Osteoblast (primary cell): Measurements from ENCODE around the gene FUOM. TPM values are rescaled to one million over a fixed set of nuclear protein-coding genes. Genes with fewer than 3 reads are reported as not detected.

Experiments used
- DNase-seq: peaks from one replicate; pipeline ENCODE4 v3.0.0; 2011; ENCODE audit warnings: low spot score, mixed read lengths; ENCODE audit not compliant: insufficient read length; ENCODE audit errors: missing footprints
- H2AFZ ChIP-seq: 2 replicates; pipeline ENCODE4 v1.6.0; 2011; ENCODE audit warnings: mild to moderate bottlenecking, low read length
- H3K27ac ChIP-seq: 2 replicates; pipeline ENCODE4 v1.5.1; 2011; ENCODE audit warnings: mild to moderate bottlenecking, low read depth, low read length, moderate library complexity
- H3K27me3 ChIP-seq: 2 replicates; pipeline ENCODE4 v1.6.0; 2012; ENCODE audit warnings: mild to moderate bottlenecking, control low read depth, inconsistent platforms, low read length, moderate library complexity; ENCODE audit not compliant: insufficient read depth
- H3K36me3 ChIP-seq: 2 replicates; pipeline ENCODE4 v1.5.1; 2011; ENCODE audit warnings: mild to moderate bottlenecking, low read length, control low read depth, moderate library complexity; ENCODE audit not compliant: insufficient read depth
- H3K4me1 ChIP-seq: 2 replicates; pipeline ENCODE4 v1.5.1; 2011; ENCODE audit warnings: mild to moderate bottlenecking, low read length, control low read depth, moderate library complexity; ENCODE audit not compliant: insufficient read depth
- H3K4me2 ChIP-seq: 2 replicates; pipeline ENCODE4 v1.6.0; 2011; ENCODE audit warnings: mild to moderate bottlenecking, low read length; ENCODE audit not compliant: insufficient read depth
- H3K4me3 ChIP-seq: fragments of 200-600 bp; sonication (generic); 3 replicates; pipeline ENCODE4 v1.5.1; 2012; ENCODE audit warnings: mild to moderate bottlenecking, low read length, inconsistent platforms; ENCODE audit not compliant: insufficient read depth
- H3K79me2 ChIP-seq: 2 replicates; pipeline ENCODE4 v1.6.0; 2012; ENCODE audit warnings: mild to moderate bottlenecking, low read length, control low read depth, inconsistent platforms; ENCODE audit not compliant: insufficient read depth
- H3K9me3 ChIP-seq: 2 replicates; pipeline ENCODE4 v1.5.1; 2011; ENCODE audit warnings: low read depth, low read length, control low read depth
- H4K20me1 ChIP-seq: 2 replicates; pipeline ENCODE4 v1.6.0; 2012; ENCODE audit warnings: mild to moderate bottlenecking, low read length, control low read depth; ENCODE audit not compliant: insufficient read depth
- total RNA-seq: library from RNA; depleted of rRNA; stranded (reverse); fragments of >200 nt; gene quantifications from 2 replicates; pipeline ENCODE4 v1.2.3, GENCODE V29; 2012
- TF ChIP-seq, protein P1 (sequence below): IDR thresholded peaks from 2 replicates; pipeline ENCODE4 v1.5.1; 2011; ENCODE audit warnings: mild to moderate bottlenecking, low read depth, low read length, moderate library complexity; ENCODE audit errors: extremely low read depth

Gene FUOM
- total RNA-seq, 1 donor: 5.1 TPM

DNA sequence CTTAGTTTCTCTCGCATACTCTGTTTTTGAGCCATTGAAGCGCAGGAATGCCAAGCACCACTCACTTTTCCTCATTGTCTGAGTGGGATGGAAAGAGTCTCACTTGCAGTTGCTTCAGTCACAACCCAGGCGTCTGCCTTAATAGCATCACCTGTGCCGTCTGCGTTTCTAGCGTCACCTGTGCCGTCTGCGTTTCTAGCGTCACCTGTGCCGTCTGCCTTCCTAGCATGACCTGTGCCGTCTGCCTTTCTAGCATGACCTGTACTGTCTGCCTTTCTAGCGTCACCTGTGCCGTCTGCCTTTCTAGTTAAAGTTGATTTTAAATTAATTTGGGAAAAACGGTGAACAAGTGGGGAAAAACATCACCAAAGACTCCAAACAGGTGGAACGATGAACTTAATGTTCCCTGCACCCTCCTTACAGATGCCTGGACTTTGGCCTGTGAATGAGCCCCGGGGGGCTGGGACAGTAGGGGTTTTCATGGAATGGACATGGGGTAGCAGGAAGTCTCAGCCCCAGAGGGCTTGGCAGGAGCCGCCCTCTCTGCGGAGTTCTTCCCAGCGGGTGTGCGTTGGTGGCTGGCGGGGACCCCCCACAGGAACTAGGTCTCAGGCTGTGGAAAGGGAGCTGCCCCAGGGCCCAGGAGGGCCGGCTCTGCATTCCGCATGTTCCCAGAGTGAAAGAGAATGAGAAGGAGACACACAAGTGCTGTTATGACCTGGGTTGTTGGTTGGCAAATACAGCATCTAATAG is 45.6 kb downstream of the FUOM start:
- peaks cover 14% of the 10 kb centered on the region for H3K79me2 ChIP-seq
- H3K36me3 ChIP-seq: peaks cover 12% of the 10 kb centered on the region
- H3K4me2 ChIP-seq: no peak overlapping the region
- no peak for DNase-seq
- H3K4me3 ChIP-seq: no peak overlapping the region
- no peaks in the 10 kb centered on the region for H3K27me3 ChIP-seq
- TF ChIP-seq, protein P1, sequence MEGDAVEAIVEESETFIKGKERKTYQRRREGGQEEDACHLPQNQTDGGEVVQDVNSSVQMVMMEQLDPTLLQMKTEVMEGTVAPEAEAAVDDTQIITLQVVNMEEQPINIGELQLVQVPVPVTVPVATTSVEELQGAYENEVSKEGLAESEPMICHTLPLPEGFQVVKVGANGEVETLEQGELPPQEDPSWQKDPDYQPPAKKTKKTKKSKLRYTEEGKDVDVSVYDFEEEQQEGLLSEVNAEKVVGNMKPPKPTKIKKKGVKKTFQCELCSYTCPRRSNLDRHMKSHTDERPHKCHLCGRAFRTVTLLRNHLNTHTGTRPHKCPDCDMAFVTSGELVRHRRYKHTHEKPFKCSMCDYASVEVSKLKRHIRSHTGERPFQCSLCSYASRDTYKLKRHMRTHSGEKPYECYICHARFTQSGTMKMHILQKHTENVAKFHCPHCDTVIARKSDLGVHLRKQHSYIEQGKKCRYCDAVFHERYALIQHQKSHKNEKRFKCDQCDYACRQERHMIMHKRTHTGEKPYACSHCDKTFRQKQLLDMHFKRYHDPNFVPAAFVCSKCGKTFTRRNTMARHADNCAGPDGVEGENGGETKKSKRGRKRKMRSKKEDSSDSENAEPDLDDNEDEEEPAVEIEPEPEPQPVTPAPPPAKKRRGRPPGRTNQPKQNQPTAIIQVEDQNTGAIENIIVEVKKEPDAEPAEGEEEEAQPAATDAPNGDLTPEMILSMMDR: no peak
- no peak overlapping the region for H2AFZ ChIP-seq
- H3K9me3 ChIP-seq: no peaks in the 10 kb centered on the region
- peaks cover 8% of the 10 kb centered on the region for H3K4me1 ChIP-seq
- H3K27ac ChIP-seq: no peak overlapping the region
- peaks cover 14% of the 10 kb centered on the region for H4K20me1 ChIP-seq

DNA sequence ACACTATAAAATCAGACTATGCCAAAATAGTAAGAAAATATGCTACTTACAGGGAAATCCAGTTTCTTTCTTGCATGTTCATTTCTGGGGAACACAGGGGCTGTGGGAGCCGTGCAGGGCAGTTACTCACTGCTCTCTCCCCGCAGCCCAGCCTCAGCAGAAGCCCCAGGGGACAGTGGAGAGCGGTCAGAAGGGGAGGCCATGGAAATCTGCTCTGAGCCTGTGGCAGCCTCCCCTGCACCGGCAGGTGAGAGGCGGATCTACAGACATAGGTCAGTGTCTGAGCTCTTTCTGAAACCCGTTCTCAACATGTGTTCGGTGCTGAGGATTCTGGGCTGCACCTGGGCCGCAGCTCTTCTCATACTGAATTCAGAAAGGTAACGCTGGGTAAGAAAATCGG is 46.2 kb downstream of the FUOM start:
- TF ChIP-seq, protein P1: no peak
- Histone ChIP-seq H3K4me3 (no peak overlapping the region), H3K4me1 (peaks cover 9% of the 10 kb centered on the region), H2AFZ (no peak overlapping the region), H3K27ac (no peak overlapping the region), H3K36me3 (peaks cover 12% of the 10 kb centered on the region), H3K9me3 (no peaks in the 10 kb centered on the region), H3K27me3 (no peaks in the 10 kb centered on the region), H3K4me2 (no peak overlapping the region), H3K79me2 (peaks cover 20% of the 10 kb centered on the region), H4K20me1 (peaks cover 20% of the 10 kb centered on the region)
- DNase-seq: no peak

DNA sequence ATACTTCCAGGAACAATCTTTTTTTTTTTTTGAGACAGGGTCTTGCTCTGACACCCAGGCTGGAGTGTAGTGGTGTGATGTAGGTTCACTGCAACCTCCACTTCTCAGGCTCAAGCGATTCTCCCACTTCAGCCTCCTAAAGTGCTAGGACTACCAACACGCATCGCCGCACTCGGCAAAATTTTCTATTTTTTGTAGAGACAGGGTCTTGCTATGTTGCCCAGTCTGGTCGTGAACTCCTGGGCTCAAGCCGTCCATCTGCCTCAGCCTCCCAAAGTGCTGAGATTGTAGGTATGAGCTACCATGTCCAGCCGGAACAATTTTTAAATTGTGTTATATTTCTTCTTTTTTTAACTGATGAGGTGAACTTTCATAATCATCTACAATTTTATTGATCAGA is 47.0 kb downstream of the FUOM start:
- H3K36me3 ChIP-seq: peaks cover 12% of the 10 kb centered on the region
- TF ChIP-seq, protein P1: no peak

DNA sequence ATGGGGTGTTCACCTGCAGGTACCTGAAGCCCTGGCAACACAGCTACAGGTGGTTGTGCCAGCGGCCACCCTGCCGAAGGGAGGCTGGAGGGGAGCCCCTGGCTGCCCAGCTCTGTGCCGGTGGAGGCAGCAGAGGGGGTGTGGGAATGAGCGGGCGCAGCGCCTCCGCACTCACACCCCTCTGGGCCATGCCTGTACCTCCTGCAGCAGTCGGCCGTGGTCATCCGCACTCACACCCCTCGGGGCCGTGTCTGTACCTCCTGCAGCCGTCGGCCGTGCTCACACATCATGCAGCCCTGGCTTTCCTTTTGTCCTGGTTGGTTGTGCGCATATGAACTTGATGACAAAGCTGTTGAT is 47.4 kb downstream of the FUOM start:
- Histone ChIP-seq H3K79me2 (peaks cover 30% of the 10 kb centered on the region), H3K4me2 (no peak overlapping the region), H3K27ac (no peak overlapping the region), H3K36me3 (peaks cover 12% of the 10 kb centered on the region), H3K4me3 (no peak overlapping the region), H3K27me3 (no peaks in the 10 kb centered on the region), H3K9me3 (no peaks in the 10 kb centered on the region), H2AFZ (no peak overlapping the region), H3K4me1 (peaks cover 9% of the 10 kb centered on the region), H4K20me1 (peaks cover 26% of the 10 kb centered on the region)
- no peak for DNase-seq
- TF ChIP-seq, protein P1: no peak

More for the DNA sequence above, 47.0 kb downstream of the FUOM start:
- Histone ChIP-seq H3K4me2 (no peak overlapping the region), H3K4me3 (no peak overlapping the region), H4K20me1 (peaks cover 22% of the 10 kb centered on the region), H2AFZ (no peak overlapping the region), H3K27me3 (no peaks in the 10 kb centered on the region), H3K9me3 (no peaks in the 10 kb centered on the region), H3K27ac (no peak overlapping the region), H3K79me2 (peaks cover 26% of the 10 kb centered on the region), H3K4me1 (peaks cover 9% of the 10 kb centered on the region)
- no peak for DNase-seq
